HEK293T (cell line): ENCODE data around the gene CR1L.

Experiments
- ARNT ChIP-seq: fragments of 450-650 bp; IDR thresholded peaks from 2 replicates; pipeline ENCODE4 v1.6.1; 2017; ENCODE audit warnings: mild to moderate bottlenecking
- BHLHE40 ChIP-seq: fragments of 450-650 bp; IDR thresholded peaks from 2 replicates; pipeline ENCODE4 v1.6.1; 2016; ENCODE audit warnings: mild to moderate bottlenecking, moderate library complexity, borderline replicate concordance
- CTBP1 ChIP-seq: fragments of 450-650 bp; IDR thresholded peaks from 2 replicates; pipeline ENCODE4 v1.6.1; 2016; ENCODE audit warnings: borderline replicate concordance
- FOXK2 ChIP-seq: fragments of 450-650 bp; IDR thresholded peaks from 2 replicates; pipeline ENCODE4 v1.6.1; 2016; ENCODE audit warnings: mild to moderate bottlenecking
- HDGF ChIP-seq: fragments of 450-650 bp; IDR thresholded peaks from 2 replicates; pipeline ENCODE4 v1.6.1; 2017; ENCODE audit warnings: antibody characterized with exemption, borderline replicate concordance
- L3MBTL2 ChIP-seq: fragments of 450-650 bp; conservative IDR thresholded peaks from 2 replicates; pipeline ENCODE4 v1.6.1; 2016; ENCODE audit warnings: mild to moderate bottlenecking
- NFRKB ChIP-seq: fragments of 450-650 bp; IDR thresholded peaks from 2 replicates; pipeline ENCODE4 v1.6.1; 2016; ENCODE audit warnings: mild to moderate bottlenecking, moderate library complexity
- SP1 ChIP-seq: fragments of 450-650 bp; IDR thresholded peaks from 2 replicates; pipeline ENCODE4 v1.6.1; 2017
- TARDBP ChIP-seq: fragments of 450-650 bp; IDR thresholded peaks from 2 replicates; pipeline ENCODE4 v1.6.1; 2016

DNA sequence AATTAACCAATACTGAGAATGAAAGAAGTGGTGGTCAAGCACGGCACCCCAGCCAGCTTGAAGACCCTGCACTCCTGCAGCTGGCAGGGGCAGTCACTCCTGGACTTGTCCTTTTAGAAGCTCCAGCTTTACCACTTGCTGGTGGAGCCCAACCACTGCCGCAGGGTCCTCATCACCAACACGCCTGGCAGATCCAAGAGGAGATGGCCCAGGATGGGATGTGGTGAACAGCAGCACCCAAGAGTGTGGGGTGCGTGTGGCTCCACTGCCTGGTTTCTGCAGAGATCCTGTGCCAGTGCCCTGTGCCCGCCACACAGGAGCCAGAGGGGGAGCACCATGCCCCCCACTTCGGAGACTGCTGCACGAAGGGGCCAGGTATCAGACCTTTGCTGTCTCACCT is 13.5 kb downstream of the CR1L start:
- no peak for TF ChIP-seq BHLHE40
- TF ChIP-seq SP1, result no peak
- no peak for TF ChIP-seq ARNT
- no peak for TF ChIP-seq NFRKB
- TF ChIP-seq HDGF, result no peak
- no peak for TF ChIP-seq L3MBTL2
- TF ChIP-seq TARDBP, result no peak
- TF ChIP-seq CTBP1, result no peak
- TF ChIP-seq FOXK2, result no peak
